ENCODE measurements around the gene WDR90. TPM values are rescaled to one million over a fixed set of nuclear protein-coding genes. Genes with fewer than 3 reads are reported as not detected.

The WDR90 gene
- total RNA-seq, 1 experiment from 2014 or later = 68.2 TPM

- Histone ChIP-seq H3K27ac (ENCODE audit: insufficient read length, low read depth, low read length) (no peak overlapping the region), H2BK12ac (ENCODE audit: insufficient read length, low read depth, low read length) (no peak overlapping the region), H4K20me1 (ENCODE audit: control insufficient read depth, insufficient read depth, insufficient read length) (no peaks in the 10 kb centered on the region), H3K27me3 (ENCODE audit: insufficient read depth, low read length) (no peaks in the 10 kb centered on the region), H3K9ac (ENCODE audit: extremely low read depth, insufficient read length, low read length) (no peak overlapping the region), H3K18ac (ENCODE audit: insufficient read length, low read depth, low read length) (no peak overlapping the region), H4K91ac (ENCODE audit: insufficient read length, low read depth, low read length) (no peak overlapping the region), H3K56ac (ENCODE audit: insufficient read length, low read depth, low read length) (no peak overlapping the region), H3K9me3 (ENCODE audit: control insufficient read depth, low read depth, low read length) (no peaks in the 10 kb centered on the region), H3K4ac (ENCODE audit: low read depth, low read length) (no peak overlapping the region), H3K4me2 (ENCODE audit: insufficient read depth, insufficient read length, low read length) (no peak overlapping the region), H3K23ac (ENCODE audit: insufficient read length, low read depth, low read length) (no peak overlapping the region), H2BK15ac (ENCODE audit: low read depth, low read length) (no peak overlapping the region), H3K23me2 (ENCODE audit: insufficient read length, low read depth, low read length, poor library complexity, severe bottlenecking) (peaks cover 15% of the 10 kb centered on the region), H2AK5ac (ENCODE audit: insufficient read length, low read length) (no peak overlapping the region), H2BK5ac (ENCODE audit: insufficient read length, low read length) (no peak overlapping the region), H2BK20ac (ENCODE audit: low read depth, low read length, poor library complexity, severe bottlenecking) (no peak overlapping the region), H2AFZ (ENCODE audit: low read length) (no peak overlapping the region), H3K14ac (ENCODE audit: insufficient read depth, low read length) (no peak overlapping the region; the same call in 1 of the 2 replicates), H2BK120ac (ENCODE audit: low read depth, low read length, poor library complexity, severe bottlenecking) (no peak overlapping the region), H3K4me1 (ENCODE audit: insufficient read depth, low read length) (no peaks in the 10 kb centered on the region), H3K79me1 (ENCODE audit: insufficient read depth, low read depth, low read length, poor library complexity, severe bottlenecking) (no peaks in the 10 kb centered on the region), H4K5ac (ENCODE audit: insufficient read length, low read depth, low read length) (no peak overlapping the region), H3K79me2 (ENCODE audit: insufficient read depth, low read length) (peaks cover 2% of the 10 kb centered on the region; the same call in 1 of the 2 replicates), H4K8ac (replicated peaks; ENCODE audit: insufficient read length, low read depth, low read length) (no peak overlapping the region), H3T11ph (ENCODE audit: low read length) (no peak overlapping the region)
- H3K4me3 Mint-ChIP-seq = no peak overlapping the region
- no peak for DNase-seq
- H3K27me3 Mint-ChIP-seq (ENCODE audit: low read depth) = peaks cover 3% of the 10 kb centered on the region; the same call in 1 of the 2 replicates
- peaks cover 23 to 41% of the 10 kb centered on the region in 2 experiments for H3K4me1 Mint-ChIP-seq
- WGBS (ENCODE audit: extremely low coverage, insufficient read length, low lambda C conversion rate) = no CpG with 5 or more reads among the region's 21 CpGs
- H3K27ac Mint-ChIP-seq = no peak overlapping the region
- H3K36me3 Mint-ChIP-seq (ENCODE audit: insufficient read depth in 1 of 3, low read depth in 3 of 3) = peaks cover 14 to 27% (median 21%) of the 10 kb centered on the region in 3 experiments; a peak in 6 of 7 replicates
- H3K9me3 Mint-ChIP-seq = no peaks in the 10 kb centered on the region
- TF ChIP-seq, protein P1, sequence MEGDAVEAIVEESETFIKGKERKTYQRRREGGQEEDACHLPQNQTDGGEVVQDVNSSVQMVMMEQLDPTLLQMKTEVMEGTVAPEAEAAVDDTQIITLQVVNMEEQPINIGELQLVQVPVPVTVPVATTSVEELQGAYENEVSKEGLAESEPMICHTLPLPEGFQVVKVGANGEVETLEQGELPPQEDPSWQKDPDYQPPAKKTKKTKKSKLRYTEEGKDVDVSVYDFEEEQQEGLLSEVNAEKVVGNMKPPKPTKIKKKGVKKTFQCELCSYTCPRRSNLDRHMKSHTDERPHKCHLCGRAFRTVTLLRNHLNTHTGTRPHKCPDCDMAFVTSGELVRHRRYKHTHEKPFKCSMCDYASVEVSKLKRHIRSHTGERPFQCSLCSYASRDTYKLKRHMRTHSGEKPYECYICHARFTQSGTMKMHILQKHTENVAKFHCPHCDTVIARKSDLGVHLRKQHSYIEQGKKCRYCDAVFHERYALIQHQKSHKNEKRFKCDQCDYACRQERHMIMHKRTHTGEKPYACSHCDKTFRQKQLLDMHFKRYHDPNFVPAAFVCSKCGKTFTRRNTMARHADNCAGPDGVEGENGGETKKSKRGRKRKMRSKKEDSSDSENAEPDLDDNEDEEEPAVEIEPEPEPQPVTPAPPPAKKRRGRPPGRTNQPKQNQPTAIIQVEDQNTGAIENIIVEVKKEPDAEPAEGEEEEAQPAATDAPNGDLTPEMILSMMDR (conservative IDR thresholded peaks at IDR 0.05) = no peak
These were observed 29.2 kb downstream of the WDR90 start for GRCh38 chr16:678209-678857.
